Endothelial cell of umbilical vein (primary cell): Measurements from ENCODE around the gene TOR1AIP1. TPM values are rescaled to one million over a fixed set of nuclear protein-coding genes. Genes with fewer than 3 reads are reported as not detected.

Experiments
- BruUV-seq: library from RNA; stranded (reverse); fragments of 400-500 nt; replicated peaks from 2 replicates; lab custom pipeline; 2021; lab: Mats Ljungman, UMichigan
- CTCF ChIA-PET: fragments of 300-600, 350-600 bp; sonication (Branson Sonifier 250); formaldehyde crosslinking; loops from one replicate; lab custom pipeline; 2021; ENCODE audit warnings: antibody characterized with exemption, inconsistent platforms; lab: Charles Lee
- POLR2A ChIA-PET: fragments of 300-600, 350-600 bp; sonication (Branson Sonifier 250); formaldehyde crosslinking; loops from one replicate; lab custom pipeline; 2021; ENCODE audit warnings: antibody characterized with exemption, inconsistent platforms; lab: Charles Lee
- DNase-seq: peaks from one replicate; pipeline ENCODE4 v3.0.0-alpha.2; 2011; ENCODE audit warnings: low read depth, low spot score
- FAIRE-seq: peaks from 2 replicates; lab custom pipeline; 2011; peaks lifted over from hg19 to GRCh38; lab: Jason Lieb, UNC
- H2AFZ ChIP-seq: 2 replicates; pipeline ENCODE4 v1.6.0; 2012; ENCODE audit warnings: low read depth, low read length, control low read depth, inconsistent platforms
- H3K27ac ChIP-seq: 2 replicates; pipeline ENCODE4 v1.5.1; 2011; ENCODE audit warnings: low read depth, mild to moderate bottlenecking, control low read depth, low read length, moderate library complexity; ENCODE audit not compliant: insufficient read depth
- H3K27me3 ChIP-seq, 2 experiments: 2 replicates each; pipeline versions ENCODE4 v1.6.0 to v1.6.1; 2011; ENCODE audit warnings: low read length in 2 of 2, mixed read lengths in 1 of 2; ENCODE audit not compliant: control insufficient read depth in 2 of 2, insufficient read depth in 2 of 2
- H3K36me3 ChIP-seq, 2 experiments: 2 replicates in 1 of 2; 3 replicates in 1 of 2; pipeline ENCODE4 v1.5.1; 2011; ENCODE audit warnings: low read length in 2 of 2, mild to moderate bottlenecking in 1 of 2, moderate library complexity in 1 of 2; ENCODE audit not compliant: control insufficient read depth in 2 of 2, insufficient read depth in 2 of 2; ENCODE audit errors: extremely low read depth in 1 of 2
- H3K4me1 ChIP-seq: 3 replicates; pipeline ENCODE4 v1.5.1; 2011; ENCODE audit warnings: mild to moderate bottlenecking, low read length; ENCODE audit not compliant: control insufficient read depth, insufficient read depth; ENCODE audit errors: extremely low read depth
- H3K4me2 ChIP-seq: 2 replicates; pipeline ENCODE4 v1.6.1; 2011; ENCODE audit warnings: low read length, control low read depth, mixed read lengths; ENCODE audit not compliant: insufficient read depth
- H3K4me3 ChIP-seq, 3 experiments: fragments of 200-600 bp in 1 of 3; sonication (generic), shearing (Covaris generic) in 1 of 3; replicated peaks in 1 of 3; 2 replicates each; pipeline ENCODE4 v1.5.1; 2011 to 2016; ENCODE audit warnings: control low read depth in 3 of 3, low read length in 3 of 3, mild to moderate bottlenecking in 2 of 3, inconsistent platforms in 1 of 3, low read depth in 1 of 3, moderate library complexity in 1 of 3; ENCODE audit not compliant: insufficient read depth in 1 of 3
- H3K79me2 ChIP-seq: 2 replicates; pipeline ENCODE4 v1.6.0; 2012; ENCODE audit warnings: low read length, inconsistent platforms; ENCODE audit not compliant: control insufficient read depth, insufficient read depth
- H3K9ac ChIP-seq: replicated peaks from 2 replicates; pipeline ENCODE3; 2011; ENCODE audit warnings: low read length, control low read depth; ENCODE audit not compliant: insufficient read depth; ENCODE audit errors: extremely low read depth
- H3K9me1 ChIP-seq: replicated peaks from 3 replicates; pipeline ENCODE4 v1.6.0; 2011; ENCODE audit warnings: mild to moderate bottlenecking, low read length; ENCODE audit not compliant: control insufficient read depth, insufficient read depth; ENCODE audit errors: extremely low read depth
- H3K9me3 ChIP-seq: replicated peaks from 2 replicates; pipeline ENCODE4 v1.5.1; 2012; ENCODE audit warnings: low read length, inconsistent platforms; ENCODE audit not compliant: control insufficient read depth, insufficient read depth
- H4K20me1 ChIP-seq: replicated peaks from 2 replicates; pipeline ENCODE3; 2011; ENCODE audit warnings: mild to moderate bottlenecking, low read length; ENCODE audit not compliant: control insufficient read depth, insufficient read depth; ENCODE audit errors: extremely low read depth
- EZH2 ChIP-seq: IDR thresholded peaks from 2 replicates; pipeline ENCODE4 v1.6.1; 2012; ENCODE audit warnings: borderline replicate concordance, low read depth, mild to moderate bottlenecking, moderate library complexity, low read length, inconsistent platforms; ENCODE audit not compliant: severe bottlenecking
- FOS ChIP-seq: IDR thresholded peaks from 2 replicates; pipeline ENCODE4 v1.6.1; 2011; ENCODE audit warnings: mild to moderate bottlenecking, low read length, moderate library complexity, borderline replicate concordance; ENCODE audit not compliant: insufficient read depth
- GATA2 ChIP-seq: IDR thresholded peaks from 2 replicates; pipeline ENCODE4 v1.7.0; 2011; ENCODE audit warnings: low read depth, mild to moderate bottlenecking, moderate library complexity, mixed read lengths, low read length; ENCODE audit not compliant: insufficient read length, insufficient read depth
- JUN ChIP-seq: IDR thresholded peaks from 2 replicates; pipeline ENCODE4 v1.6.1; 2011; ENCODE audit warnings: borderline replicate concordance, low read depth; ENCODE audit not compliant: insufficient read length, insufficient read depth
- MYC ChIP-seq: IDR thresholded peaks from one replicate; pipeline ENCODE4 v1.6.1; 2011; ENCODE audit warnings: mild to moderate bottlenecking, low read depth, low read length
- POLR2A ChIP-seq: IDR thresholded peaks from 2 replicates; pipeline ENCODE4 v1.6.1; 2012; ENCODE audit warnings: low read depth, mild to moderate bottlenecking, control low read depth, low read length
- POLR2AphosphoS5 ChIP-seq: IDR thresholded peaks from 2 replicates; pipeline ENCODE4 v1.6.1; 2012; ENCODE audit warnings: low read depth, mild to moderate bottlenecking, control low read depth, low read length, moderate library complexity; ENCODE audit not compliant: insufficient read depth
- dilution Hi-C: fragments of 300-500 bp; cut with MboI; formaldehyde crosslinking; loops from one replicate; pipeline ENCODE4 v1.15.0; 2019; ENCODE audit warnings: low sequenced_read_pairs; ENCODE audit not compliant: extremely low pct_ligation_motif_present
- intact Hi-C: fragments of 100-400 bp; cut with micrococcal nuclease; formaldehyde crosslinking; loops from one replicate; pipeline ENCODE4 v1.10.0; 2022
- polyA plus RNA-seq, 4 experiments: library from polyadenylated mRNA; depleted of rRNA in 3 of 4; stranded (reverse) in 3 of 4; unstranded in 1 of 4; fragments of >200 nt; gene quantifications; 2 replicates each; pipeline versions ENCODE4 v1.2.1 to v1.2.3, GENCODE V29; 2011 to 2012; ENCODE audit warnings: missing spikeins in 1 of 4
- total RNA-seq: library from RNA; stranded (reverse); gene quantifications from 2 replicates; pipeline ENCODE4 v1.2.3, GENCODE V29; 2021
- TF ChIP-seq, protein P1 (sequence below), 2 donors: IDR thresholded peaks; 1 replicate in 1 of 2; 2 replicates in 1 of 2; pipeline ENCODE4 v1.5.1; 2011; ENCODE audit warnings: low read length in 2 of 2, mild to moderate bottlenecking in 2 of 2, moderate library complexity in 2 of 2, control low read depth in 1 of 2, inconsistent platforms in 1 of 2, low read depth in 1 of 2; ENCODE audit not compliant: insufficient read depth in 1 of 2; ENCODE audit errors: extremely low read depth in 1 of 2
- TF ChIP-seq, protein P2 (sequence below): IDR thresholded peaks from 2 replicates; pipeline ENCODE4 v1.6.1; 2011; ENCODE audit not compliant: insufficient read depth, insufficient read length

Gene TOR1AIP1
- total and polyA plus RNA-seq, 2 donors (not counting 3 experiments of a cell fraction or from before 2014, with no cell fraction given), result 12.0 to 28.8 TPM

DNA sequence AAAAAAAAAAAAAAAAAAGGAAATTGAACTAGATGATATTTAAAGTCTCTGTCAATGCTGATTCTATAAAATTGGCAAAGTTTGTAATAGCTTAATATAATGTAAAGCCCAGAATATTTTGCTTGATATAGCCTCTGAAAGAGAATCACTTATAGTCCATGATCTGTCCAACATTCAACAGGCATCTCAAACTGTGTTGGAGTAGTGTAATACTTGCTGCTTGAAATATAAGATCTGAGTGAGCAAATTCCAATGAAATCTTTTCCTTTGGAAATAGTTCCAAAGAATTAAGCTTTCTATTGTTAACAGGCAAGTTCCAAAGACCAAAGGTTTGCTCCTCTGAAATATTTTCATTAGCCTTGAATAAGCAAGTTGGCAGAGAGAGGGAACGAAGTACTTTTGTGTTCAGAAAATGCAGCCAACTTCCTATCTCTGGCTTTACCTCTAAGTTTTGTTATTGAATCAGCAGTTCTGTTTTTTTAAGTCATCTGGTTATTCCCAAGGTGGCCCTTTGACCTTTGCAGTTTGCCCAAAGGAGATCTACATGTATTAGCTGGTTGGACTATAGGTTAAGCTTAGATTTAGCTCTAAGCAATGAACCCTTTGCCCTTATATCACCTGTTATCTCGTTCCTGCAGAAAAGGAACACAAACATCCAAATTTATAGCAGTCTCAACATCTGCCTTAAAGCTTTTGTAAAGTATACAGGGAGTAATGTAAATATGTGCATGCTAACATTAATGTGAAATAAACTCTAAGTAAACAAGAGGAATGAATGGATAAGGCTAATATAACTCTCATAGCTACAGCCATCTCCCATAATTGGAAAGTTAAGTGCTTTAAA, 48.1 kb downstream of the TOR1AIP1 start:
- Histone ChIP-seq H3K4me3 (no peak overlapping the region), H3K4me2 (no peak overlapping the region), H3K4me1 (no peaks in the 10 kb centered on the region), H3K9me1 (no peaks in the 10 kb centered on the region), H2AFZ (no peak overlapping the region), H3K27me3 (no peaks in the 10 kb centered on the region), H3K79me2 (no peaks in the 10 kb centered on the region), H3K36me3 (no peaks in the 10 kb centered on the region), H3K9me3 (no peaks in the 10 kb centered on the region), H3K9ac (no peak overlapping the region), H3K27ac (no peak overlapping the region), H4K20me1 (no peaks in the 10 kb centered on the region)
- dilution Hi-C loops (no loop called here), intact Hi-C loops (no loop called here)
- ChIA-PET CTCF (interaction anchor here (0.9 to 1.1 kb wide), 2 partner anchors 8 to 24 kb away, joined by 4 read pairs; partner anchors contain the start of gene CEP350), POLR2A (no interaction called here)
- TF ChIP-seq MYC, result no peak
- no peak for TF ChIP-seq FOS
- no peak for TF ChIP-seq POLR2AphosphoS5
- no peak for TF ChIP-seq GATA2
- no peak for TF ChIP-seq JUN
- TF ChIP-seq, protein P1, sequence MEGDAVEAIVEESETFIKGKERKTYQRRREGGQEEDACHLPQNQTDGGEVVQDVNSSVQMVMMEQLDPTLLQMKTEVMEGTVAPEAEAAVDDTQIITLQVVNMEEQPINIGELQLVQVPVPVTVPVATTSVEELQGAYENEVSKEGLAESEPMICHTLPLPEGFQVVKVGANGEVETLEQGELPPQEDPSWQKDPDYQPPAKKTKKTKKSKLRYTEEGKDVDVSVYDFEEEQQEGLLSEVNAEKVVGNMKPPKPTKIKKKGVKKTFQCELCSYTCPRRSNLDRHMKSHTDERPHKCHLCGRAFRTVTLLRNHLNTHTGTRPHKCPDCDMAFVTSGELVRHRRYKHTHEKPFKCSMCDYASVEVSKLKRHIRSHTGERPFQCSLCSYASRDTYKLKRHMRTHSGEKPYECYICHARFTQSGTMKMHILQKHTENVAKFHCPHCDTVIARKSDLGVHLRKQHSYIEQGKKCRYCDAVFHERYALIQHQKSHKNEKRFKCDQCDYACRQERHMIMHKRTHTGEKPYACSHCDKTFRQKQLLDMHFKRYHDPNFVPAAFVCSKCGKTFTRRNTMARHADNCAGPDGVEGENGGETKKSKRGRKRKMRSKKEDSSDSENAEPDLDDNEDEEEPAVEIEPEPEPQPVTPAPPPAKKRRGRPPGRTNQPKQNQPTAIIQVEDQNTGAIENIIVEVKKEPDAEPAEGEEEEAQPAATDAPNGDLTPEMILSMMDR (IDR thresholded peaks at IDR 0.05; ENCODE audit: extremely low read depth in 1 of 2, insufficient read depth in 1 of 2, low read depth in 1 of 2, low read length in 2 of 2), result no peak
- TF ChIP-seq, protein P2, sequence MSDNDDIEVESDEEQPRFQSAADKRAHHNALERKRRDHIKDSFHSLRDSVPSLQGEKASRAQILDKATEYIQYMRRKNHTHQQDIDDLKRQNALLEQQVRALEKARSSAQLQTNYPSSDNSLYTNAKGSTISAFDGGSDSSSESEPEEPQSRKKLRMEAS, result no peak
- TF ChIP-seq POLR2A, result no peak
- TF ChIP-seq EZH2, result no peak
- BruUV-seq, result no TSS peak
- DNase-seq (peak; percentile 24), FAIRE-seq (no peak)
